GM21390 (cell line): ENCODE measurements around the gene COX11.
A peak's percentile ranks its signal among the peaks of the same experiment; 100 is the strongest.

Source experiments
- ATAC-seq: cut with Tn5 transposase; IDR thresholded peaks from one replicate; pipeline ENCODE4 v1.9.1; 2021; ENCODE audit not compliant: unreplicated experiment

Gene COX11

GRCh38 chr17:54968988-54969332, 506 bp upstream of the COX11 start:
- peak; percentile 22 for ATAC-seq

GRCh38 chr17:54967621-54968261, 713 bp downstream of the COX11 start:
- ATAC-seq, result peak; percentile 19

GRCh38 chr17:54956791-54957190, 11.7 kb downstream of the COX11 start:
- no peak for ATAC-seq

GRCh38 chr17:54951286-54951685, 17.2 kb downstream of the COX11 start:
- no peak for ATAC-seq

DNA sequence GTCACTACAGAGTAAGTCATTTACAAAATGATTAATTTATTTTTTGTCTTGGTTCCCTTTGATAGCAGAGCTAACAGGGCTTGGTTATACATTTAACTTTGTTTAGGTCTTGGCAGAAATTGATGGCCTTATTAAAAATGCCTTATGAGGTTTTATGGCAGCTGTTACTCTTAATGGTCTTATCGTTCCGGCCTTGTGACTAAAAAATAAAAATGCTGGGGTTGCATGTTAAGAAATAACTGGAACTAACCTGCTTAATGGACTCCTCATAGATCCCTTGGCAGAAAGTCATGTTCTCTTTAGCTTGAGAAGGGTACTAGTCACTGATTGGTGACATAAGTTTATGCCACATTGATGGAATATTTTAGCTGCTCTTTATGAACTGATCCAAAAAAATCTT, 18.3 kb downstream of the COX11 start:
- no peak for ATAC-seq

DNA sequence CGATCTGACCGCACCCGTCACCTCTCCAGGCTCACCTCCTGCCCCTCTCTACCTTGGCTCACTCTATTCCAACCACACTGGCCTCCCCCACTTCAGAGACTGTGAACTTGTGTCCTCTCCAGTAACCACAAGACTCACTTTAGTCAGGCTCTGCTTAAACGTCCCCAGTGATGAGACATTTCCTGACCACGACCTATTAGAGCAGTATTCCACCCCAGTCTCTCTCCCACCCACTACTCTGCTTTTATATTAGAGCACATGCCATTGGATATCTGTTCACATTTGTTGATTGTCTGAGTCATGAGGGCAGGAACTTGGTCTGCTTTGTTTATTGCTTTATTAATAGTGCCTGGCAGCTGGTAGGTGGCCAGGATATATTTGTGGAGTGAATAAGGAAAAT, 20.1 kb downstream of the COX11 start:
- ATAC-seq, result no peak

GRCh38 chr17:54947396-54947795, 21.1 kb downstream of the COX11 start:
- no peak for ATAC-seq

GRCh38 chr17:54945671-54946070, 22.8 kb downstream of the COX11 start:
- ATAC-seq, result no peak

DNA sequence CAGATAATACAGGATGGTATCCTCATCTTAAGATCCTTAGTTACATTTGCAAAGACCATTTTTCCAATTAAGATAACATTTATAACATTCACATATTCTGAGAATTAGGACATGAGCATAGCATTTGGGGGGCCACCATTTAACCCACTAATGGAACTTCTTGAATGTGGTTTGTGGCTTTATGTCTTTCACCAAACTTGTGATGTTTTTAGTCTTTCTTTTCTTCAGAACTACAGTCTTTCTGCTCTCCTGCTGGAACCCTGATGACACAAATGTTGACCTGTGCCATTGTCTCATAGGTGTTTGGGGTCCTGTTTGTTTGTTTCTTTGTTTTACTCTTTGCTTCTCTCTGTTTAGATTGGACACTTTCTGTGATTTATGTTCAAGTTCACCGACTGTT, 23.2 kb downstream of the COX11 start:
- no peak for ATAC-seq

DNA sequence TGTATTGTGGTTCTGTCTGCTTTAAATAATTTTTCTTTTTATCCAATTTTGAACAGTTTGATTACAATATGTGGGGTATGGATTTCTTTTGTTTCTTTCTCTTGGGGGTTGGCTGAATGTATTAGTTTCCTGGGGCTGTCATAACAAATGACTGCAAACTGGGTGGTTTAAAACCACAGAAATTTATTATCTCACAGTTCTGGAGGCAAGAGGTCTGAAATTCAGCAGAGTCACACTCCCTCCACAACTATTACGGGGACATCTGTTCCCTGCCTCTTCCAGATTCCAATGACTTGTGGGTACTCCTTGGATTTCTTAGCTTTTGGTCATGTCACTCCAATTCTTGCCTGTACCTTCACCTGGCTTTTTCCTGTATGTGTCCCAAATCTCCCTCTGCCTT, 23.7 kb downstream of the COX11 start:
- no peak for ATAC-seq

GRCh38 chr17:54941285-54941684, 27.2 kb downstream of the COX11 start:
- no peak for ATAC-seq

DNA sequence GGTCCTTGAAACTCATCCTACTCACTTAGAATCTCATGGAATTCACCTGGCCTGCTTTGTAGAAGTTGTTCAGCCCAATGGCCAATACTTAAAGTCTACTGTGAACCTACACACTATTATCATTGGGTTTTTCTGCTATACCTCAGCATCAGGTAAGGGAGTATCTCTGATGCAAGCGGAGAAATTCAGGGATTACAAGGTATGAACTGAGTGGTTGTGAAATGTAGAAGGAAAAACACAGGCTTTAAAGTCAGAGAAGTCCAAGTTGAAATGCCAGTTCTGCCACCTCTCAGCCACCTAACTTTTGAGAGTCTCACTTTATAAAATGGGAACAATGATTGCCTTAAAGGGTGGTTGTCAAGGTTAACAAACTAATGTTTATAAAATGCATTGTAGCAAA, 31.0 kb downstream of the COX11 start:
- ATAC-seq, result no peak

DNA sequence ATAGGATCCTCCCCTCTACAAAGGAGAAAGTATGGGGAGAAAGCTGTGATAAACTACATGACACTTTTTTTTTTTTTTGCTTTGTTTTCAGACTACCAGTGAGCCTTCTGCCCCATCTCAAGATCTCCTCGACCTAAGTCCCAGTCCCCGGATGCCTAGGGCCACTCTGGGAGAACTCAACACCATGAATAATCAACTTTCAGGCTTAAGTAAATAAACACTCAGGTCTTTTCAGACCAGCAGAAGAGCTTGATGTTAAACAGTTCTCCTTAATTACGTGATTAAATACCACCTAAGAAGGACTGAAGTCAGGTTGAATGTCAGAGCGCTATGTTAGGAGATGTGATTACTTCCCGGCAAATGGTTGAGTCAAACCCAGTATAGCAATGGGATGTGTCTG, 31.4 kb downstream of the COX11 start:
- no peak for ATAC-seq

GRCh38 chr17:54935471-54935870, 33.0 kb downstream of the COX11 start:
- no peak for ATAC-seq

GRCh38 chr17:54933921-54934320, 34.5 kb downstream of the COX11 start:
- no peak for ATAC-seq

- no peak for ATAC-seq
These were observed 35.7 kb downstream of the COX11 start for GRCh38 chr17:54932711-54933110.

DNA sequence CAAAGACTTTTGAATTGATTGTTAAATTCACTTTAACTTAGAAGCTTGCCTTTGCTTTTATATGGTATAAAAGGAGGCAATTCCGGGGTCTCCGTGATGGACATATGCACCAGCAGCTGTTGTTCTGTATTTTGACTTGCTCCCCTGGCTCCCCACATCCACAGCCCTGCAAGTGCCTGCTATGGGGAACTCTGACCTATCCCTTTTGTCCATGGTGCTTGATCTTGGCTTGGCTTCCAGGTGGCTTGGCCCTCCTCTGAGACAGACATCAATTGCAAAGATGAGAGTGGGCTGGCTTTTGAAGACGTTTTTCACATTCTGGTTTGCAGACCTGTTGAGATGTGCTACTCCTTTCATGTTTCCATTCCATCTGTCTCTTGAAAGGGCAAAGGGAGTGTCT, 40.9 kb downstream of the COX11 start:
- no peak for ATAC-seq

GRCh38 chr17:54924405-54924804, 44.0 kb downstream of the COX11 start:
- ATAC-seq, result no peak

DNA sequence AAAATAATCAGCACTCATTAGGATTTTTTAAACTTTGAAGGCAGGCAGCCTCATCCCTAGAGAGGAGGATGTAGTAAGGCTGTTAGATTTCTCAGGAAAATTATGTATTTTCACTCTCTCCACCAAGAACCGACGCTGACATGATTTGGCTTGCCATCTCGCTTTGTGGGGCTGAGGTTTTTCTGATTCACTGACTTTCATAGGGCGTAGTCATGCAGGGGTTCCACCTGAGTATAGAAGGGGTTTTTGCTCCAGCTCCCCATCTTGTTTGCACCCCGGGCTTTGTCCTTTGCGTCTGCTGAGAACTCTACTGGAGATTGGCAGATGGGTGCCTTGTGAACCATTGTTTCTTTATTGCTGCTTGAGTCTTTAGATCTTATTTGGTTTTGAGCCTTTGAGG, 47.6 kb downstream of the COX11 start:
- ATAC-seq, result no peak

DNA sequence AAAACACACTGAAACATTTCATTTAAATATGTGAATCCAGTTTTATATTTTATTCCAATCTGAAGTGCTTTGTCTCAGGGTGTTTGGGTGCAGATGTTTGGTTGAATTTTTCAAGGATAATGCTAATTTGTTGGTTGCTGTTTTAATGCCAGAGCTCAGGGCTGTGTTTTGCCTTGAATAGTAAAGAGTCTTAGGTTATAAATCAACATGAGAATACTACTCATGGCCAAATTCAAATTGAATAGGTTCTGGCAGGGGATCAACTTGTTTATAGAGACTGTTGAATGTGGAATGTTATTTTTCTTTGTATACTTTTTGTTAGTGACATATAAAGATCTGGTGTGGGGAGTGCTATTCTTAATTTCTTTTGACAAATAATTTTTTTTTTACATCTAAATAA, 49.0 kb downstream of the COX11 start:
- no peak for ATAC-seq

DNA sequence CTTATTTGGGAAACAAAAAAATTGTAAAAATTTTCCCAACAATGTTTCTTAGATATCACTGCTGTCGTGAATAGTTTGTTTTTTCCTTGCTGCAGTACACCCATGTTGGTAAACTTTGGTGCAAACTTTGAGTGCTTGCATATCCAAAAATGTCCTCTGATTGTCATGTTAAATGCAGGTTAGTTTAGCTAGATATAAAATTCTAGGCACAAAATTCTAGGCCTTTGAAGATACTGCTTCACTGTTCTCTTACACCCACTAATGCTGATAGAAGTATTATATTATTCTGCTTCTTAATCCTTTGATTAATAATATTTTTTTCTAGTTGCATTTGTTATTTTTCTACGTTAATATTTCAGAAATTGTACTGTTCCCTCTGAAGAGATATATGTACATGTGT, 51.7 kb downstream of the COX11 start:
- no peak for ATAC-seq
